ENCODE data around the gene BORCS5.
"Not testable (repeated sequence)": the region's sequence is repeated elsewhere in the genome, so short reads cannot be mapped to it uniquely, and the experiment has no call there.

The BORCS5 gene

GRCh38 chr12:12396694-12397093 lies 39.8 kb downstream of the BORCS5 start:
- no peak for DNase-seq

- no peak for DNase-seq
These were observed 40.3 kb downstream of the BORCS5 start for GRCh38 chr12:12397184-12397583.

DNA sequence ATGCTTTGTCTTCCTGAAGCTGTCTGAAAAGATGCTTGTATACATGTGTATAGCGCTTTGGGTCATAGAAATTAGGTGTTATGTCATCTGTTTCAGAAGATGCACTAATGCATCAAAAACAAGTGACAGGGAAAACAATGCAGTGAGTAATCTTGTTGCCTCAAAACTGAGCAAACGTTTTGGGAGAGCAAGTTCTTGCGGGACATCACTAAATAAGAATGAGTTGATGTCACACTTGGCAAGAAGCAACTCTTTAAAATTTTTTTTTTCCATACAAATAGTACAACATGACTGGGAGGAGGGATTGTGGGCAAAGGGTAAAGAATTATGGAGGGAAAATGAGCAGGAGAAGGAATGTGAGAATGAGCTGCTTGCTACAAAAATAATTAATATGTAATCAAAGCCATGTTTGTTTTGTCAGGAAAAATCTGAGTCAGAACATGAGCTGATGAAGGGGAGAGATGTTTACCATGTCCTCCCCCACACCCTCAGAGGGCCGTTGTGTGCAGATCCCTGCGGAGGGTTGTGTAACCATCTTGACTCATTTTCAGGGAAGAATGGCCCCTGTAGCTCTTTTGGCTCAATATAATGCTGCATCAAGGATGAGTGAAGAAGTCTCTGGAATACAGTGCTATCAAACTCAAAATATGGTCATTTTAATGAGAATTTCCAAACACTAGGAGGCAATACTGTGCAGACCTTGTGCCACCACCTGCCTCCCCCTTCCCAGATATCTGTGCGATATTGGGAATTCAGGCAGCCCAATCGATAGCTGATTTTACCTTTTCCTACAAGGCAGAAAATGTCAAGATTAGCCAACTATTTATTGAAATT lies 41.4 kb downstream of the BORCS5 start:
- DNase-seq, result no peak

GRCh38 chr12:12399161-12399560 lies 42.3 kb downstream of the BORCS5 start:
- no peak for DNase-seq

GRCh38 chr12:12399776-12400305 lies 43.0 kb downstream of the BORCS5 start:
- no peak for DNase-seq

- no peak for DNase-seq
These were observed 43.9 kb downstream of the BORCS5 start for GRCh38 chr12:12400793-12401192.

DNA sequence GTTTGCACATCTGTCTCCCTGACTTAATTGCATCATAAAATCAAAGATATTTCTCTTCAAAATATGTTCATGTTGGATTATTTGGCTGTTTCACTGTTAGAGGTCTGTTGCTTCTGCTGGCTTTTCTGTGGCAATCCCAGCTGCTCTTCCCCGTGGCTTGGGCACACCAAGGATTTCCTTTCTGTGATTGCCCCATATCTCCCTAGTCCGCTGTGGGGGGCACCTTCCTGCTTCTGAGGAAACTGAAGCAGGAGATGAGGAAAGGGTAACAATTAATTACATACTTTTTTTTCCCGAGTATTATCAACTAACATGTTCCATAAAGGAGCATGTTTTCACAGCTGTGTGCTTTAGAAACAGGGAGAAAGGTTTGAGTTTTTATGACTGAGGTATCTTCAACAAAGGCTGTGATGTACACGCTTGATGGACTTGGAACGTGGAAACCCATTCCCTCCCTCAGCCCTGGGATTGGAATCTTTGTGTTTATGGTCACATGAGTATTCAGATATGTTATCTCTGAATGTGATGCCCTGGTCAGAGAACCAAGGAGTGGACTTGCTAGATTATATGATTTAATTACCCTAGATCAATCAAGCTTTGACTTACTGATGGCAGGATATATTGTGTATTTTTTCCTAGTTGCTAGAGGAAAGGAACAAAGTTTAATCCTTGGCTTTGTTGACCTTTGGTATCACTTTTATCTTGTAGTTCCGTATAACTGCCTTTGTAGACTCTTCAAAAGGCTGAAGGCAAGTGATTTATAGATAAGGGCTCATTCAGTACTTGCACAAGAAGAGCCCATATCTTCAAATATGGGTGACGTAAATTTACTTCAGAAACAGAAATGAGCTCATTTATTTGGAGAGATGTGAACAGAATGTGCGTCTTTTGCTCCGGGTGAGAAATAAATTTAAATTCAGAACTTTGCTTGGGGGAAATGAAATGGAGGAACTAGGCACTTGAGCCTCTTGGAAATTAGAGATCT lies 46.7 kb downstream of the BORCS5 start:
- no peak for DNase-seq

DNA sequence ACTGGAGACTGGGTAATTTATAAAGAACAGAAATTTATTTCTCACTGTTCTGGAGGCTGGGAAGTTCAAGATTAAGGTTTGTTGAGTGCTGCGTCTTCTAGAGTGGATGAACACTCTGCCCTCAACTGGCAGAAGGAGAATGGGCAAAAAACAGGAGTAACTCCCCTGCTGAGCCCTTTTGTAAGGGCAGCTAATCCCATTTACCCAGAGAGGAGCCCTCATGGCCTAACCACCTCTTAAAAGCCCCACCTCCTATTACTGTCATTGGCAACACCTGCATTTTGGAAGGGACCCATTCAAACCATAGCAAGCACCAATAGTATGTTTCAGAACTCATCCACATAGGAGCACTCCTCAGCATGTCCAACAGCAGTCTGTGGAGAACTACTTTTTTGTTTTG lies 47.4 kb downstream of the BORCS5 start:
- no peak for DNase-seq

DNA sequence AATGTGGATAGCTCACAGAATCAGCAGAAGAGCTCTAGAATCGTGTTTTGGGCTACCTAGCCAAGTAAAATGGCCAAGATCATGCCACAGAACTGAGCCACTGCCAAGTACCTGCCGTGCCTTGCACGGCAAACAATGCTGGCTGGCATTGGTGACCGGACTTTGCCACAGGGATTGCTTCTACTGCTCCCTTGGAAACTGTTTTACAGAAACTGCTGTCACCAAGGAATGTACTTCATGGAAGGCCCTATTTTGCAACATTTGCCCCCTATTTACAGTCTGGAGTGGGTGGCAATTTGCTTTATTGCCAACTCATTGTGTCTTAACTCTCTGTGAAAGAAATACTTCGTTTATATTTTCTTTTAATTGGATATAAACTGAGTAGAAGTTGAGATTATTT lies 49.0 kb downstream of the BORCS5 start:
- no peak for DNase-seq

DNA sequence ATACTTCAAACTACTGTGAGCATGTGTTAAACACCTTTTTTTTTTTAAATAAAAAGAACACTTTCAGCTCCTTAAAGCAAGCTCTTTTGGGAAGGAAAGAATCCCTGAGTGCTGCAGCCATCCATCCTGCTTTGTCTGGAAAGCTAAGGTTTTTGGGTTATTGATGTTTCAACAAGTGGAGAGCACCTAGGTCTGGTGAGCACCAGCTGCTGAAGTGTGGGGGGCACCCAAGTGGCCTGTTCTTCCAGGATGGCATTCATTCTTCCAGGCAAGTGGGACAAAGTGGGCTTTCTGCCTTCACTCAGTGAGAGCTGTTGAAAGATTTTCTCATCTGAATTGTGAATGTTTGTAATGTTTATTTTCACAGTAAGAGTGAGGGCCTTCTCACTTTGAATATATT lies 49.9 kb downstream of the BORCS5 start:
- no peak for DNase-seq

GRCh38 chr12:12408265-12408690 lies 51.4 kb downstream of the BORCS5 start:
- no peak for DNase-seq

GRCh38 chr12:12409337-12409736 lies 52.5 kb downstream of the BORCS5 start:
- DNase-seq, result not testable (repeated sequence)

DNA sequence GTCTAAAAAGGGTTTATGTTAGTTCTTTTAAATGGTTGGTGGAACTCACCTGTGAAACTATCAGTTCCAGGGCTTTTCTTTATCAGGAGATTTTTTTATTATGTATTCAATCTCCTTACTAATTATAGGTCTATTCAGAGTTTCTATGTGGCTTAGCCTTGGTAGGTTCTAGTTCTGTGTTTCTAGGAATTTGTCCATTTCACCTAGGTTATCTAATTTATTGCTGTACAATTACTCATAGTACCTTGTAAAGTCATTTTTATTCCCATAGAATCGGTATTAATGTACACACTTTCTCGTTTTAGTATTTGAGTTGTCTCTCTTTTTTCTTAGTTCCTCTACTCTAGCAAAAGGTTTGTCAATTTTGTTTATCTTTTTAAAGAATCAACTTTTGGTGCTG lies 59.0 kb downstream of the BORCS5 start:
- DNase-seq, result no peak

GRCh38 chr12:12419165-12419564 lies 62.3 kb downstream of the BORCS5 start:
- not testable (repeated sequence) for DNase-seq

DNA sequence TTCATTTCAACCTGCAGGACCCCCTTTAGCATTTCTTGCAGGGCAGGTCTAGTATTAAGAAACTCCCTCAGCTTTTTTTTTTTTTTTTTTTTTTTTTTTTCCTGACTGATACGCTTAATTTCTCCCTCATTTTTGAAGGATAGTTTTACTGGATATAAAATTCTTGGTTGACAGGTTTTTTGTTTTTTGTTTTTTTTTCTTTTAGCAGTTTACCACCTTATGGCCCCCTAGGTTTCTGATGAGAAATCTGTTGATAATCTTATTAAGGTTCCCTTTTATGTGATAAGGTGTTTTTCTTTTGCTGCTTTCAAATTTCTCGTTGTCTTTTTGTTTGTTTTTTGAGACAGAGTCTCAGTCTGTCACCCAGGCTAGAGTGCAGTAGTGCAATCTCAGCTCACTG lies 66.5 kb downstream of the BORCS5 start:
- no peak for DNase-seq

DNA sequence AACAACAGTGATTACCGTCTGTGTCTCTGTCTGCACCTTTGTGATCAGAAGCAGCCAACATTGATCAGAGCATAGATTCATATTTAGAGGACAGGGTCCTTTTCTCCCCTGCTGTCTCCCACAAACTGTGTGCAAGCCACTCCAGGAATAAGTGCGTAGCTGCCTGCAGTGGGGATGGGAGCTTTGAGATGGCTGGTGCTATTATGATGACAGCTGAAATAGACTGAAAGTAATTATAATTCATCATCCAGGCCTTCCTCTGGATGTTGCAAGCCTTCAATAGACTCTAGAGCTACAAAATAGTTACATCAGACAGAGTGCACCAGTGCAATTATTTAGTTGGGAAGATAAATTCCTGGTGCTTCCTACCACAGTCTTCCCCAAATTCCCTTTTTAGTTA lies 68.1 kb downstream of the BORCS5 start:
- DNase-seq, result no peak

- DNase-seq, result no peak
These were observed 68.7 kb downstream of the BORCS5 start for GRCh38 chr12:12425616-12426015.

- DNase-seq, result no peak
These were observed 70.7 kb downstream of the BORCS5 start for GRCh38 chr12:12427568-12427967.

DNA sequence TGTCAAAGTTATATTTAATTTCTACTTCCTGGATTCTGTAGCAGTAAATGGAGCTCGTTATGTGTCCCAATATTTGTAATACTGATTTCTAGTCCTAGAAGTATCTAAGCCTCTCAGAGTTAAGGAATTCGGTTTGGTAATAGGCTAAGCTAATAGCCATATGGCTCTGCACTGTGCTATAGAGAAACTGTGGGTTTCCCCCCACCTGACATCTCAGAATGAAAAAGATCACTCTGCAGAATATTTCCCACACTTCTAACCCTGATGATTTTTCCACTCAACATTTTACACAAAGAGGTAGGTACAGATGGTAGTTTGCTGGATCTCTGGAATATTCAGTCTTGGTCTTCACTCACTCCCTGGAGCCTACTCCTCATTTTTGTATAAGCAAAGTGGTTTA lies 71.2 kb downstream of the BORCS5 start:
- no peak for DNase-seq

DNA sequence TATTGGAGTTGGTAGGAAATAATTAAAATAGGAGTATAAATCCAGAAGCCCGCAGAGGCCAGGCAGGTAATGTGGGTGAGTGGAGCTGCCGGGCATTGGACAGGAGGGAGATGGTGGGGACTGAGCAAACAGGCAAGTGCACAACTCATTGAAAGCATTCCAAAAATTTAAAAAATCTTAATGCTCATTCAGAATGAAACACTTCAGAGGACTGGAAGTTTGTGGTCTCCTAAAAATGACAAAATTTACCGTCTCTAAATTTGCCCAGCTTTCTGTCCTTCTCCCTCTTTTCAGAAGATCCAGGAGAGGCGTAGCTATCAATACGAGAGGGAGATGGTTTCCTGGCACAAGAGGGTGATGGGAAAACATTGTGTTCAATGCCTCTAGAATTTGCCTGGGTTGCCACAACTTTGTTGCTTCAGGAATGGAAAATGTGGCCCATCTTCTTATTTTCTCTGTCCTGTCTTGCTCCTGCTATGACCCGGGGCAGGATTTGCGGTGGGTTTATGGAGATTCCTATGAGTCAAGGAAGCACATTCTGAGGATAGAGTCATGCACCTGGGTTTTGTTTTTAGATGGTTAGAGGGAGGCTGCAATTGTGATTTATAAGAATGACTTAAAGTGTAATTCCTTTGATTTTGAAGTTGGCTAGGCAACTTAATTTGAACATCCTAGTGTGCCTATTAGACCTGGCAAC lies 72.2 kb downstream of the BORCS5 start:
- no peak for DNase-seq

DNA sequence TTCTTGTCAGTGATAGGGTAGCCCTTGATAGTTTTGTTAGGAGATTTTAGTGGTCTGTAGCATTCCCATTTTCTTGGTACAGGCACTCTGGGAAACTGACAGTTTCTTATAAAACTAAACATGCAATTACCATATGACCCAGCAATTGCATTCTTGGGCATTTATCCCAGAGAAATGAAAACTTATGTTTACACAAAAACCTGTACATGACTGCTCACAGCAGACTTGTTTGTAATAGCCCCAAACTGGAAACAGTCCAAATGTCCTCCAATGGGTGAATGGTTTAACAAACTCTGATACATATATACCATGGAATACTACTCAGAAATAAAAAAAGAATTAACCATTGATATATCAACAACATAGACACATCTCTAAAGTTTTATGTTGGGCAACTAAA lies 75.5 kb downstream of the BORCS5 start:
- no peak for DNase-seq

DNA sequence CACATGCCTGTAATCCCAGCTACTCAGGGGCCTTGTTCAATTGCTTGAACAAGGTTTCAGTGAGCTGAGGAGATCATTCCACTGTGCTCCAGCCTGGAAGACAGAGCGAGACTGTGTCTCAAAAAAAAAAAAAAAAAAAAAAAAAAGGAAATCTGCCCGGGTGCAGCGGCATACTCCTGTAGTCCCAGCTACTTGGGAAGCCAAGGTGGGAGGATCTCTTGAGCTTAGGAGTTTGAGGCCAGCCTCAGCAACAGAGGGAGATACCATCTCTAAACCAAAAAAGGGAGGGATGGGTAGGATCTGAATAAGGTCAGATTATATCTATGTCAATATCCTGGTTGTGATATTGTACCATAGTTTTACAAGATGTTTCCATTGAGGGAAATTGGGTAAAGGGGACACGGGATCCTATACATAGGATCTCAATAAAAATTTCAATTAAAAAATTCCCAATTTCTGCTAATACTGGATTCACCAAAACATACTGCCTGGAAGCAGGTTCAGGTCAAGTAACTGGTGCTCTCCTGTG lies 76.4 kb downstream of the BORCS5 start:
- DNase-seq, result no peak
